ENCODE data around the gene EIF4ENIF1. TPM values are rescaled to one million over a fixed set of nuclear protein-coding genes. Genes with fewer than 3 reads are reported as not detected.
"Not testable (repeated sequence)": the region's sequence is repeated elsewhere in the genome, so short reads cannot be mapped to it uniquely, and the experiment has no call there.

EIF4ENIF1 gene
- total RNA-seq, 6 donors from 2014 or later: 15.5 to 25.2 (median 23.3) TPM

DNA sequence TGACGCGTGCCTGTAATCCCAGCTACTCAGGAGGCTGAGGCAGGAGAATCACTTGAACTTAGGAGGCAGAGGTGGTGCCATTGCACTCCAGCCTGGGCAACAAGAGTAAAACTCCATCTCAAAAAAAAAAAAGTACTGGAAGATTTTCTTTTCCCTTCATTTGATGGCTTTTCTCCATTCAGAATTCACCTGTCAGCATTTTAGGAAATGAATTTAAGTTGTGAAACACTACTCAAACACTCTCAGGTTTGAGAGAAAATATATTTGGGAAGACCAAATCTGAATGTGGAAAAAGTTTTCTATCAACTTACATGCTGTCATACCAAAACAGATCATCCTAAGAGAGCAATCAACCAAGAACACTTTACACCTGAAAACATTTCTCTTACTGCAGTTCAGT lies 2.7 kb downstream of the EIF4ENIF1 start:
- H3K4me3 ChIP-seq: no peak overlapping the region
- DNase-seq (no peak), ATAC-seq (ENCODE audit: low FRiP score in 2 of 2) (no peak)
- H3K36me3 ChIP-seq: peaks cover 4 to 51% (median 14%) of the 10 kb centered on the region in 4 donors
- no peaks in the 10 kb centered on the region for H3K27me3 ChIP-seq
- TF ChIP-seq POLR2A (IDR thresholded peaks at IDR 0.05): no peak
- TF ChIP-seq EP300 (IDR thresholded peaks at IDR 0.05): no peak
- no peak for TF ChIP-seq POLR2AphosphoS5 (IDR thresholded peaks at IDR 0.05)
- TF ChIP-seq, protein P1, sequence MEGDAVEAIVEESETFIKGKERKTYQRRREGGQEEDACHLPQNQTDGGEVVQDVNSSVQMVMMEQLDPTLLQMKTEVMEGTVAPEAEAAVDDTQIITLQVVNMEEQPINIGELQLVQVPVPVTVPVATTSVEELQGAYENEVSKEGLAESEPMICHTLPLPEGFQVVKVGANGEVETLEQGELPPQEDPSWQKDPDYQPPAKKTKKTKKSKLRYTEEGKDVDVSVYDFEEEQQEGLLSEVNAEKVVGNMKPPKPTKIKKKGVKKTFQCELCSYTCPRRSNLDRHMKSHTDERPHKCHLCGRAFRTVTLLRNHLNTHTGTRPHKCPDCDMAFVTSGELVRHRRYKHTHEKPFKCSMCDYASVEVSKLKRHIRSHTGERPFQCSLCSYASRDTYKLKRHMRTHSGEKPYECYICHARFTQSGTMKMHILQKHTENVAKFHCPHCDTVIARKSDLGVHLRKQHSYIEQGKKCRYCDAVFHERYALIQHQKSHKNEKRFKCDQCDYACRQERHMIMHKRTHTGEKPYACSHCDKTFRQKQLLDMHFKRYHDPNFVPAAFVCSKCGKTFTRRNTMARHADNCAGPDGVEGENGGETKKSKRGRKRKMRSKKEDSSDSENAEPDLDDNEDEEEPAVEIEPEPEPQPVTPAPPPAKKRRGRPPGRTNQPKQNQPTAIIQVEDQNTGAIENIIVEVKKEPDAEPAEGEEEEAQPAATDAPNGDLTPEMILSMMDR (IDR thresholded peaks at IDR 0.05): no peak
- peaks cover 19 to 33% (median 23%) of the 10 kb centered on the region in 4 donors for H3K4me1 ChIP-seq
- 90 to 96% methylated on average over 2 of the region's 2 CpGs for whole genome bisulfite sequencing, 2 donors
- H3K9me3 ChIP-seq: no peaks in the 10 kb centered on the region
- H3K27ac ChIP-seq: no peak overlapping the region

- not testable (repeated sequence) for H3K9me3 ChIP-seq; ATAC-seq (ENCODE audit: low FRiP score in 2 of 2); H3K4me3 ChIP-seq; H3K27ac ChIP-seq; DNase-seq; H3K27me3 ChIP-seq
- Histone ChIP-seq H3K4me1 (peaks cover 17 to 28% (median 20%) of the 10 kb centered on the region in 4 donors), H3K36me3 (peaks cover 4 to 57% (median 17%) of the 10 kb centered on the region in 4 donors)
- WGBS, 2 donors: 88 to 95% methylated on average over 11 of the region's 11 CpGs
Observed at GRCh38 chr22:31486369-31486768, 3.3 kb downstream of the EIF4ENIF1 start.

- H3K4me3 ChIP-seq; H3K27ac ChIP-seq; H3K4me1 ChIP-seq; H3K9me3 ChIP-seq; ATAC-seq (ENCODE audit: low FRiP score in 2 of 2); DNase-seq; H3K27me3 ChIP-seq: not testable (repeated sequence)
- WGBS, 2 donors: 80 to 86% methylated on average over 8 of the region's 8 CpGs
- H3K36me3 ChIP-seq: peaks cover 4 to 78% (median 29%) of the 10 kb centered on the region in 4 donors
Observed at GRCh38 chr22:31482470-31482869, 7.2 kb downstream of the EIF4ENIF1 start.

- Histone ChIP-seq H3K36me3 (peaks cover 4 to 66% (median 23%) of the 10 kb centered on the region in 4 donors), H3K4me3 (no peak overlapping the region), H3K9me3 (no peaks in the 10 kb centered on the region), H3K27ac (no peak overlapping the region), H3K4me1 (peaks cover 0 to 3% (median 0%) of the 10 kb centered on the region in 4 donors), H3K27me3 (no peaks in the 10 kb centered on the region)
- 93 to 98% methylated on average over 3 of the region's 3 CpGs for WGBS, 2 donors
- DNase-seq (no peak), ATAC-seq (ENCODE audit: low FRiP score in 2 of 2) (no peak)
- TF ChIP-seq POLR2AphosphoS5 (IDR thresholded peaks at IDR 0.05) (no peak), POLR2A (IDR thresholded peaks at IDR 0.05) (no peak), EP300 (IDR thresholded peaks at IDR 0.05) (no peak)
- TF ChIP-seq, protein P1 (IDR thresholded peaks at IDR 0.05): no peak
Observed at GRCh38 chr22:31481129-31481528, 8.5 kb downstream of the EIF4ENIF1 start.

GRCh38 chr22:31477329-31477728 lies 12.3 kb downstream of the EIF4ENIF1 start:
- TF ChIP-seq POLR2A (IDR thresholded peaks at IDR 0.05) (no peak), POLR2AphosphoS5 (IDR thresholded peaks at IDR 0.05) (no peak), EP300 (IDR thresholded peaks at IDR 0.05) (no peak)
- TF ChIP-seq, protein P1 (IDR thresholded peaks at IDR 0.05): no peak
- 78 to 79% methylated on average over 4 of the region's 4 CpGs for WGBS, 2 donors
- H3K27ac ChIP-seq: no peak overlapping the region
- H3K36me3 ChIP-seq: peaks cover 0 to 49% (median 15%) of the 10 kb centered on the region in 4 donors
- no peak overlapping the region for H3K4me3 ChIP-seq
- no peaks in the 10 kb centered on the region for H3K27me3 ChIP-seq
- DNase-seq (no peak), ATAC-seq (ENCODE audit: low FRiP score in 2 of 2) (no peak)
- no peaks in the 10 kb centered on the region for H3K9me3 ChIP-seq
- H3K4me1 ChIP-seq: peaks cover 0 to 3% (median 0%) of the 10 kb centered on the region in 4 donors

DNA sequence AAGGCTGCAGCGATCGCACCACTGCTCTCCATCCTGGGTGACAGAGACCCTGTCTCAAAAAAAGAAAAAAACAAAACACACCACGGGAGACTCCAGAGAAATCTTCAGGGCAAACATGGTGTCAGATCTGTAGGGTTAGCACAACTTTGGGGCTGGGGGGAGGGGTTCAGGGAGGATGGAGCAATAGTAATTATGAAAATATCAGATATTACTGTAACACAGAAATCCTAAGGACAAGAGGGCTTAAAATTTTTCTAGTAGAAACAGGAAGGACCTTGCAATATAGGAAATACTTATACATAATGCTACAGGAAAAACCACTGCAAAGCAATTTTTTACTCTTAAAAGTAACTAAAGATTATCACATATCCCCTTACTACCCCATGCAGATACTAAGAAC lies 13.8 kb downstream of the EIF4ENIF1 start:
- DNase-seq: no peak
- WGBS, 2 donors: 72 to 93% methylated on average over 3 of the region's 3 CpGs
- H3K27me3 ChIP-seq: no peaks in the 10 kb centered on the region
- no peak overlapping the region for H3K27ac ChIP-seq
- H3K9me3 ChIP-seq: no peaks in the 10 kb centered on the region
- ATAC-seq (ENCODE audit: low FRiP score in 2 of 2): no peak
- no peak overlapping the region for H3K4me3 ChIP-seq
- peaks cover 0 to 3% (median 0%) of the 10 kb centered on the region in 4 donors for H3K4me1 ChIP-seq
- peaks cover 0 to 44% (median 11%) of the 10 kb centered on the region in 4 donors for H3K36me3 ChIP-seq
- TF ChIP-seq POLR2A (IDR thresholded peaks at IDR 0.05): no peak
- TF ChIP-seq EP300 (IDR thresholded peaks at IDR 0.05): no peak
- TF ChIP-seq, protein P1 (IDR thresholded peaks at IDR 0.05): no peak
- TF ChIP-seq POLR2AphosphoS5 (IDR thresholded peaks at IDR 0.05): no peak

Data from upper lobe of left lung (tissue), 6 donors.